Natural killer cell treated with Interleukin-12 subunit alpha and Interleukin-12 subunit beta and Interleukin-15 and Interleukin-18, amount 100 ng/mL, for 72 hours (primary cell): Measurements from ENCODE around the gene CACNA1D. TPM values are rescaled to one million over a fixed set of nuclear protein-coding genes. Genes with fewer than 3 reads are reported as not detected.
"Not testable (repeated sequence)": the region's sequence is repeated elsewhere in the genome, so short reads cannot be mapped to it uniquely, and the experiment has no call there.

ENCODE experiments used
- ATAC-seq, 2 donors: fragments of 150-1000 bp; cut with Tn5 transposase in 1 of 2; sonication (Bioruptor Pico), chemical (Tn5 transposase) in 1 of 2; 2 replicates each; pipeline ENCODE4 v1.10.0; 2021
- DNase-seq: peaks from one replicate; pipeline ENCODE4 v3.0.0; 2022; ENCODE audit warnings: low spot score
- H3K27ac Mint-ChIP-seq, 2 donors: 1 replicate in 1 of 2; 2 replicates in 1 of 2; pipeline ENCODE4 v1.8.0; 2022; ENCODE audit warnings: mixed read lengths in 2 of 2, mild to moderate bottlenecking in 1 of 2, moderate library complexity in 1 of 2
- H3K27me3 Mint-ChIP-seq, 2 donors: 1 replicate in 1 of 2; 2 replicates in 1 of 2; pipeline ENCODE4 v1.8.0; 2022; ENCODE audit warnings: mixed read lengths in 2 of 2
- H3K36me3 Mint-ChIP-seq: one replicate; pipeline ENCODE4 v1.8.0; 2022; ENCODE audit warnings: mixed read lengths
- H3K4me1 Mint-ChIP-seq, 2 donors: 1 replicate in 1 of 2; 2 replicates in 1 of 2; pipeline ENCODE4 v1.8.0; 2022; ENCODE audit warnings: low read depth in 2 of 2, mixed read lengths in 2 of 2, mild to moderate bottlenecking in 1 of 2
- H3K4me3 Mint-ChIP-seq: one replicate; pipeline ENCODE4 v1.8.0; 2022; ENCODE audit warnings: mixed read lengths
- H3K9me3 Mint-ChIP-seq: 2 replicates; pipeline ENCODE4 v1.8.0; 2022; ENCODE audit warnings: mixed read lengths
- total RNA-seq, 2 donors: library from RNA; stranded (reverse); gene quantifications; one replicate each; pipeline ENCODE4 v1.2.3, GENCODE V29; 2022

The CACNA1D gene
- 1 to 10 TPM in 1 of 2 donors, under 1 TPM in 1; 0.26 to 1.2 TPM for total RNA-seq

GRCh38 chr3:53493963-53494791, at the start of gene CACNA1D:
Gene CACNA1D (plus strand): TSS chr3:53494611. CDS start chr3:53495167, 556 bp downstream.
- Mint-ChIP-seq H3K9me3 (no peaks in the 10 kb centered on the region), H3K27me3 (peaks cover 43 to 72% of the 10 kb centered on the region in 2 donors), H3K4me3 (peak within 1 kb of the TSS; percentile 47), H3K27ac (no peak within 1 kb of the TSS), H3K36me3 (no peaks in the 10 kb centered on the region), H3K4me1 (peaks cover 0 to 3% of the 10 kb centered on the region in 2 donors)
- ATAC-seq (peak; percentile 37 to 46), DNase-seq (no peak)

GRCh38 chr3:53457068-53457467, 37.3 kb upstream of the CACNA1D start:
- H3K4me1 Mint-ChIP-seq: no peaks in the 10 kb centered on the region
- H3K36me3 Mint-ChIP-seq: no peaks in the 10 kb centered on the region
- ATAC-seq (peak in 1 of 2 donors; percentile 52), DNase-seq (no peak)
- peaks cover 17 to 19% of the 10 kb centered on the region in 2 donors for H3K27me3 Mint-ChIP-seq
- H3K9me3 Mint-ChIP-seq: no peaks in the 10 kb centered on the region
- H3K27ac Mint-ChIP-seq: no peak overlapping the region
- no peak overlapping the region for H3K4me3 Mint-ChIP-seq

DNA sequence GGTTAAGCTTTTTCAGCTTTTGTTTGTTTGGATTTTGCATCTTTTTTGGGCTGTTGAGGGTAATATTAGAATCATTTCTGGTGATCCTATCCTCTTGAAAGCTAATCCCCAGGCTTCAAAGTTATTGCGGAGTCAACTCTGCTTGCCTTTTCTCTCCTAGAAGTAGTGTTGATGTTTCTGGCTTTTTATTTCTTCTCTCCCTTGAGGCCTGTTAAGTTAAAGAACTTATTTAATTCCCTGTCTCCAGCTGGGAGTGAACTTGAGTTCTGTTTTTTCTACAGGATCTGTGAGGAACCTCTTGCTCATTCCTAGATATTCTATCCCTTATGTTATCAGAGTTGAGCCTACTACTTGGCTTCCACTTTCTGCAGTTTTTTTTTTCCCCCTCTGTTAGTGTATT, 34.1 kb upstream of the CACNA1D start:
- ATAC-seq: no peak
- H3K4me1 Mint-ChIP-seq: no peaks in the 10 kb centered on the region

GRCh38 chr3:53464424-53464823, 30.0 kb upstream of the CACNA1D start:
- no peaks in the 10 kb centered on the region for H3K4me1 Mint-ChIP-seq
- H3K4me3 Mint-ChIP-seq: no peak overlapping the region
- H3K36me3 Mint-ChIP-seq: peaks cover 3% of the 10 kb centered on the region
- H3K9me3 Mint-ChIP-seq: no peaks in the 10 kb centered on the region
- H3K27ac Mint-ChIP-seq: no peak overlapping the region
- ATAC-seq: no peak
- DNase-seq: no peak
- H3K27me3 Mint-ChIP-seq: peaks cover 26 to 34% of the 10 kb centered on the region in 2 donors

More for the DNA sequence above, 34.1 kb upstream of the CACNA1D start:
- peaks cover 20 to 24% of the 10 kb centered on the region in 2 donors for H3K27me3 Mint-ChIP-seq
- DNase-seq: no peak
- no peaks in the 10 kb centered on the region for H3K36me3 Mint-ChIP-seq
- H3K4me3 Mint-ChIP-seq: no peak overlapping the region
- no peaks in the 10 kb centered on the region for H3K9me3 Mint-ChIP-seq
- H3K27ac Mint-ChIP-seq: no peak overlapping the region

- ATAC-seq, H3K36me3 Mint-ChIP-seq, H3K9me3 Mint-ChIP-seq, DNase-seq, H3K27ac Mint-ChIP-seq, H3K4me1 Mint-ChIP-seq, H3K4me3 Mint-ChIP-seq: not testable (repeated sequence)
- peaks cover 32 to 56% of the 10 kb centered on the region in 2 donors for H3K27me3 Mint-ChIP-seq
These were observed 24.7 kb upstream of the CACNA1D start for GRCh38 chr3:53469758-53470157.

DNA sequence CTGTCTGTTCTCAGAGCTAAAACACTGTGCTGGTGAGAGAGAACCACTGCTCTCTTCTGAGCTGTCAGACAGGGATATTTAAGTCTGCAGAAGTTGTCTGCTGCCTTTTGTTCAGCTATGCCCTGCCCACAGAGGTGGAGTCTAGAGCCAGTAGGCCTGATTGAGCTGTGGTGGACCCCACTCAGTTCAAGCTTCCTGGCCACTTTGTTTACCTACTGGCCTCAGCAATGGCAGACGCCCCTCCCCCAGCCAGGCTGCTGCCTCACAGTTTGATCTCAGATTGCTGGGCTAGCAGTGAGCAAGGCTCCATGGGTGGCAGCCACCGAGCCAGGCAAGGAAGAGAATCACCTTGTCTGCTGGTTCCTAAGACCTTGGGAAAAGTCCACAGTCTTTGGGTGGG, 21.0 kb upstream of the CACNA1D start:
- ATAC-seq (no peak), DNase-seq (no peak)
- Mint-ChIP-seq H3K4me3 (no peak overlapping the region), H3K27me3 (peaks cover 22 to 52% of the 10 kb centered on the region in 2 donors), H3K36me3 (peaks cover 7% of the 10 kb centered on the region), H3K9me3 (no peaks in the 10 kb centered on the region), H3K4me1 (no peaks in the 10 kb centered on the region), H3K27ac (no peak overlapping the region)

GRCh38 chr3:53476372-53476771, 18.0 kb upstream of the CACNA1D start:
- H3K4me3 Mint-ChIP-seq, H3K27ac Mint-ChIP-seq, H3K36me3 Mint-ChIP-seq, H3K9me3 Mint-ChIP-seq, DNase-seq, H3K4me1 Mint-ChIP-seq, ATAC-seq: not testable (repeated sequence)
- peaks cover 17 to 29% of the 10 kb centered on the region in 2 donors for H3K27me3 Mint-ChIP-seq

GRCh38 chr3:53477689-53478088, 16.7 kb upstream of the CACNA1D start:
- H3K4me3 Mint-ChIP-seq, H3K4me1 Mint-ChIP-seq, ATAC-seq, H3K27ac Mint-ChIP-seq, H3K9me3 Mint-ChIP-seq, H3K36me3 Mint-ChIP-seq, DNase-seq: not testable (repeated sequence)
- H3K27me3 Mint-ChIP-seq: peaks cover 14 to 18% of the 10 kb centered on the region in 2 donors

GRCh38 chr3:53478166-53478830, 16.1 kb upstream of the CACNA1D start:
- DNase-seq (no peak), ATAC-seq (no peak)
- Mint-ChIP-seq H3K27me3 (peaks cover 13 to 16% of the 10 kb centered on the region in 2 donors), H3K9me3 (no peaks in the 10 kb centered on the region), H3K27ac (no peak overlapping the region), H3K36me3 (no peaks in the 10 kb centered on the region), H3K4me1 (no peaks in the 10 kb centered on the region), H3K4me3 (no peak overlapping the region)

DNA sequence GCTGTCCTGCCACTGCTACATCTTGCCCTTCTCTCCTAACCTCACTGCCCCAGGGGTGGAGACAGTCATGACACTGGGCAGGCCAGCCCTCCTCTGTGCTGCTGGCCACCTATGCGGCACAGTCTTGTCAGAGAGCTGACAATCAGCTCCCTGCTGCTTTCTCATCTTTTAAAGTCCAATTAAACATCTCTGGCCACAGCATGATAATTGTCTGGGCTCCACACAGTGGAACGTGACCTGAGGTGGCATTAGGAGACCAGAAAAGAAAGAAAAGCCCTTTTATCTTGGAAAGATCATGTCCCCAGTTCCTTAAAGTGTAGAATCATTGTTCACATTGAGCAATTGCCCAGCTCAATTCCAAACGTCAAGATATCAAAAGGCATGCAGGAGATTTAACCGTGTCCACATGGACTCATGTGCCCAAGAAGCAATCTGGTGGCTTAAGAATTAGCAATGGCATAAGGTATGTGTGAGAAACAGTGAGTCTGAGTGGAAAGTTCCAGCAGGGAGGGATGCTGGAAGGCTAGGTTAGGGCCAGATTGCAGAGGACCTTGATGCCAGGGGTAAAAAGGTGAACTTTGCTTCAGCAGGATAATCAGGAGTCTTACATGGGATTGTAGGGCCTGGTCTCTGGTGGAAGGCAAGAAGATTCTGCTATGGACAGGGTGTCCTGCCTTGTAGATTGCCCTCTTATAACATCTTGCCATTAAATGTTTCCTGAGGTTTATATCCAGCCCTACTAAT, 15.3 kb upstream of the CACNA1D start:
- ATAC-seq (peak in 1 of 2 donors; percentile 40), DNase-seq (no peak)
- no peak overlapping the region for H3K4me3 Mint-ChIP-seq
- no peaks in the 10 kb centered on the region for H3K4me1 Mint-ChIP-seq
- no peak overlapping the region for H3K27ac Mint-ChIP-seq
- H3K27me3 Mint-ChIP-seq: peaks cover 13 to 14% of the 10 kb centered on the region in 2 donors
- H3K36me3 Mint-ChIP-seq: no peaks in the 10 kb centered on the region
- no peaks in the 10 kb centered on the region for H3K9me3 Mint-ChIP-seq

- no peak overlapping the region for H3K27ac Mint-ChIP-seq
- H3K4me1 Mint-ChIP-seq: no peaks in the 10 kb centered on the region
- H3K36me3 Mint-ChIP-seq: no peaks in the 10 kb centered on the region
- no peak for DNase-seq
- no peak overlapping the region for H3K4me3 Mint-ChIP-seq
- H3K27me3 Mint-ChIP-seq: peaks cover 5 to 9% of the 10 kb centered on the region in 2 donors
- no peaks in the 10 kb centered on the region for H3K9me3 Mint-ChIP-seq
- no peak for ATAC-seq
These were observed 12.2 kb upstream of the CACNA1D start for GRCh38 chr3:53482227-53482626.

- H3K36me3 Mint-ChIP-seq: no peaks in the 10 kb centered on the region
- no peak overlapping the region for H3K4me3 Mint-ChIP-seq
- no peaks in the 10 kb centered on the region for H3K9me3 Mint-ChIP-seq
- H3K4me1 Mint-ChIP-seq: no peaks in the 10 kb centered on the region
- DNase-seq (no peak), ATAC-seq (no peak)
- no peak overlapping the region for H3K27ac Mint-ChIP-seq
- H3K27me3 Mint-ChIP-seq: peaks cover 0 to 9% of the 10 kb centered on the region in 2 donors
These were observed 10.6 kb upstream of the CACNA1D start for GRCh38 chr3:53483821-53484220.

DNA sequence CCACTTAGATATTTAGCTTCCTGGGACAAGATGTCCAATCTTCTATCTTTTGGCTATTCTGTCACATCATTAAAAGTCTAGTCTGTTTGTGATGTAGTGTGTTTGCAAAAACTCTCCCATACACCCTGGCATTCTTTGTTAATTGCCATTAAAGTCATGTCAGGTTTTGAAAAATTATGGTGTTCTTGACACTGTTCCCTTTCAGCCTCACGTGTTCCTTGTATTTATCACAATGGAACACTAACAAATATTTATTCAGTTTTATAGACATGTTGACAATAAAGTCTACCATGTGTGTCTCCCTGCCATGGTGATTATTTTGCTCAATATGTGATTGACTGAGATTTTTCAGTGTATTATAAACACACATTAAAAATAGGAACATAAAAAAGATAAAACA, 9.4 kb upstream of the CACNA1D start:
- Mint-ChIP-seq H3K36me3 (no peaks in the 10 kb centered on the region), H3K27ac (no peak overlapping the region), H3K4me3 (no peak overlapping the region), H3K27me3 (peaks cover 4 to 10% of the 10 kb centered on the region in 2 donors), H3K9me3 (no peaks in the 10 kb centered on the region), H3K4me1 (no peaks in the 10 kb centered on the region)
- DNase-seq (no peak), ATAC-seq (no peak)
